ENCODE results near the gene FAM114A1. TPM values are rescaled to one million over a fixed set of nuclear protein-coding genes. Genes with fewer than 3 reads are reported as not detected.

FAM114A1 gene
- total RNA-seq (2022; extraction: Qiagen RNA extraction; ENCODE audit: low read depth), result 22.8 to 41.4 TPM (median 36.8 TPM) in 5 replicates

DNA sequence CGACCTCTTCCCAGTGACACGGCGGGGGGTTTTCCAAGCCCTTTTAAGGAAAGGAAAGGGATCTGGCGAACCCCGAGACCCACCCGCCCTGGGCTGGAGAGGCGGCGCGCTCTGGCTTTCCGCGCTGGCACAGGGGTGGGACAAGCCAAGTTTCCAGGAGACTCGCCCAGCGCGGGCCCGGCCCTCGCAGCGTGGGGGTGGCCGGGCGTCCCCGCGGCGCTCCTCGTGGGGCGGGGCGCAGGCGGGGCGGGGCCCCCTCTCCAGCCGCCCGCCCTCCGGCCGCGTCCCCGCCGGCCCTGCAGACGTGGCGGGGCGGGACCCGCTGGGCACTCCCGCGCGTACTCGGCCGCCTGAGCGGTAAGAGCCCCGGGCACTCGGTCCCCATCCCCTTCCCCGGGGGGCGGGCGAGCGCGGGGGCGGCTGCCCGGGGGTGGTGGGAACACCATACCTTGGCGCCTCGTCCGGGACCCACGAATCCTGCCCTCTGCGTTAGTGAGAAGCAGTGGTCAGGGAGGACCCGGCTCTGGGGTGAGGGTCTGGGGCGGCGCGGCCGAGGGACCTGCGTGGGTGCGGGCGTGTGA lies at the start of gene FAM114A1:
TSS of gene FAM114A1 (plus strand) at position 329 of the 581 bp plus-strand sequence. CDS start 10,273 bp downstream, outside the sequence.

DNA sequence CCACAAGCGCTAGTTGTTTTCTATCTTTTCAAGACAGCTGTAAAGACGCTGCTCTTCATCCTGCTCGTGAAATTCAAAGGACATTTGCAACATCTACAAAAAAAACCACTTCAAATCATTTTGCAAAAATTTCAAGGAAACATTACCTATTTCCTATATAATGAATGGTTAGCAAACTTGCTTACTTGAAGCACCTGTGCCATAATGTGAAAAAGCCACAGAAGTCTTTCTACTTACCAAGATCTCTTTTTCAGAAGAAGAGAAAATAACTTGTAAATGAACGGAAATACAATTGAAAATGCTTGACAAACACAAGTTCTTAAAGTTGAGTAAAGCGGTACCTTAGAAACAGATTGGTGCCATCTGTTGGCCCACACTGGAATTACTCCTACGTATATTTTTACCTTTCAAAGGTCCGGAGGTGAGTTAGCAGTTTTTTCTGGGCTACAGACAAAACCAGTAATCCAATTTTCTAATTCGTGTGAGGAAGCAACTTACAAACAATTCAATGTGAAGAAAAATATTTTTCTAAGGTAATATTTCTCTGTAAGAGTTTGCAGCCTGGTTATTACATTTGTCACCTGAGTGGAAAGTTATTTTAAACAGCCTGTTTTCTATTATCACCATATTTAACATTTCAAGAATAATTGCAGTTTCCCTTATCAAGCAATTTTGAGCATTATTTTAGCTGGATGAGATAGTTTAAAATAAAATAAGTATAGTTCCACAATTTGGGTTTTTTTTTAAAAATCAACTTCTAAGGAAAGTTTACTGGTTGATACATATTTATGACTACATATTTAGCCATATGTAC lies 10.9 kb upstream of the FAM114A1 start, which contains the start of gene TLR6:
TSS of gene TLR6 (minus strand) at position 294 of the 814 bp plus-strand sequence. CDS start 27,344 bp downstream, outside the sequence.

Other genes starting within 250 kb of the FAM114A1 start
- 11.1 to 15.8 TPM (median 13.6 TPM) in 5 replicates for gene KLF3, start 203.6 kb upstream of the FAM114A1 start, total RNA-seq (2022; extraction: Qiagen RNA extraction; ENCODE audit: low read depth)
- gene TLR10, start 84.8 kb upstream of the FAM114A1 start, total RNA-seq (2022; extraction: Qiagen RNA extraction; ENCODE audit: low read depth), result 0.03 TPM in 1 of 5 replicates, not detected in the others
- gene TLR1, start 63.0 kb upstream of the FAM114A1 start, total RNA-seq (2022; extraction: Qiagen RNA extraction; ENCODE audit: low read depth), result 0.19 to 0.37 TPM (median 0.30 TPM) in 4 of 5 replicates, not detected in the other
- gene TLR6, start 11.0 kb upstream of the FAM114A1 start, total RNA-seq (2022; extraction: Qiagen RNA extraction; ENCODE audit: low read depth), result 1.8 to 3.3 TPM (median 2.7 TPM) in 5 replicates
- gene TMEM156, start 164.6 kb downstream of the FAM114A1 start, total RNA-seq (2022; extraction: Qiagen RNA extraction; ENCODE audit: low read depth), result 20.6 to 25.8 TPM (median 22.9 TPM) in 5 replicates
- gene KLHL5, start 194.4 kb downstream of the FAM114A1 start, total RNA-seq (2022; extraction: Qiagen RNA extraction; ENCODE audit: low read depth), result 44.5 to 64.0 TPM (median 57.5 TPM) in 5 replicates

All from A549 treated with GW870086 at 1 μM for 4 hours (cell line).